ENCODE results near the gene ESPNL. TPM values are rescaled to one million over a fixed set of nuclear protein-coding genes. Genes with fewer than 3 reads are reported as not detected.

ESPNL gene
- total RNA-seq, 1 donor from 2014 or later = not detected

DNA sequence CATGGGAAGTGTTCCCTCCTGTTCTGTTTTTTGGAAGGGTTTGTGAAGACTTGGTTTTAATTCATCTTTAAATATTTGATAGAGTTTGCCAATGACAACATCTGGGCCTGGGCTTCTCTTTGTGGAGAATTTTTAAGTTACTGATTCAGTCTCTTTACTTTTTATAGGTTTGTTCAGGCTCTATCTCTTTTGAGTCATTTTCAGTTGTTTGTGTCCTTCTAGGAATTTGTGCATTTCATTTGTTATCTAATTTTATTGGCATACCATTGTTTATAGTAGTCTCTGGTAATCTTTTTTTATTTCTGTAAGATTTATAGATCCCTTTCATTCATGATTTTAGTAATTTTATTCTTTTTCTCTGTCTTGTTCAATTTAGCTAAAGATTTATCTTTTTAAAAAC lies 24.7 kb upstream of the ESPNL start:
- no peak for DNase-seq (ENCODE audit: low read depth in 2 of 2)

DNA sequence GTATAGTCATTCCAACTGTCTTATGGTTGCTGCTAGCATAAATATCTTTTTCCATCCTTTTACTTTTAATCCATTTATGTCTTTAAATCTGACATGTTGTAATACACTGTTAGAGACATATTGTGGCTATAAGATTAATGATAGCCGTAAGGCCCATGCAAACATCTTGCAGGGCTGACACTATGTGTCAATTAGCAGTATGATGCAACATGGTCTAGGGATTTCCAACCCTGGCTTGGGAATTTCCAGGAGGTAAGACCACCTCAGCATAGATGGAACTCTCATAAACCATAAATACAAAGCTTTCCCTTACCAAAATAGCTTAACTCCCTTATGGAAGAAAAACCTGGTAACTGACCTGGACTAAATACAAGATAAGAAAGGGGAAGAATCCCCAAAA lies 22.8 kb upstream of the ESPNL start:
- DNase-seq (ENCODE audit: low read depth in 2 of 2) = no peak

DNA sequence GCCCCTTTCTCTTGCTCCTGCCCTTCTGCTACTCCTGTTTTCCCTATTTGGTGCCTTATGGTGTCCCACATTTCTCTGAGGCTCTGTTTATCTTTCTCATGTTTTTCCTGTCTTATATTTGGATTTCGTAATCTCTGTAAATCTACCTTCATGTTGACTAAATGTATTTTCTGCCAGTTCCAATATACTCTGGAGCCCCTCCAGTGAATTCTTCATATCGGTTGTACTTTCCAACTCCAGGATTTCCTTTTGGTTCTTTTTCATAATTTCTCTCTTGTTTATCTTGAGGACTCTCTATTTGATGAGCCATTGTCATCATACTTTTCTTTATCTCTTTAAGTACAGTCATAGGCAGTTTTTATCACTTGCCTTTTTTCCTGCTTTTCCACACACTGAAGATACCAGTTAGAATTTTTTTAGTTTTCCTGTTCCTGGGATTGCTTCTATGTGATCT lies 20.2 kb upstream of the ESPNL start:
- DNase-seq (ENCODE audit: low read depth in 2 of 2) = no peak

DNA sequence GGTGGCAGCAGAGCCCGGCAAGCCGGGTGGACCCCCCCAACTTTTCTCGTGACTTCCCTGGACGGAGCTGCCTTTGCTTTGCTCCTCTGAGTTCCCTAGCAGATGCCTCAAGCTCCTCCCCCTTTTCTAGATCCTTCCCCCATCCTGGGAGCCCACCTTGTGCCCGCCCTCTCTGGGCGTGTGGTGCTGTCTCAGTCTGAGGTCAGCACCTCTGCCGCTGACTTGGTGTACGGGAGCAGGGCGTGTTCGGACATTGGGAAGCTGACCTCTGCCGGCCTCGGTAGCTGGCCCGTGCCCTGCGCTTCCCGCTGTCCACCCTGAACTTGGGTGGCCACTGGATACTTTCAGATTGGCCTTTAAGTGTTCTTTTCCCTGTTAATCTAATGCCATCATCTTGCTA lies 19.6 kb upstream of the ESPNL start:
- no peak for DNase-seq (ENCODE audit: low read depth in 2 of 2)

DNA sequence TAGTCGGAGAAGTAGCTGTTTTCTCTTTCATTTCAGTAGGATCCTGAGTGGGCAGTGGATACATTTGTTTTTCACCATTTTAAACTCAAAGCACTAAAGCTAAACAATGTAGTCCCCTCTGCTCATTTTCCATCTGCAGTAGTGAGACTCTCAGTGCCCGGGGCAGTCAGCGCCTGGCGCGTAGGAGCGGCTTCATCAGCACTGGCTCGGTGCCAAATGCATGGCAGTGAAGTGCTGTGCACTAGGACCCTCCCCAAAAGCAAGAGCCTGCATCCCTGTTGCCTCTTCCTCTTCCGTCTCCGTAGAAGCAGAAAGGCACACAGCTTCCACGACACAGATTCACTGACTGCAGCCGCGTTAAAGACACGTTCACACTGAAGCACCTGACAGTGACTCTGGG lies 19.0 kb upstream of the ESPNL start:
- DNase-seq (ENCODE audit: low read depth in 2 of 2) = no peak

DNA sequence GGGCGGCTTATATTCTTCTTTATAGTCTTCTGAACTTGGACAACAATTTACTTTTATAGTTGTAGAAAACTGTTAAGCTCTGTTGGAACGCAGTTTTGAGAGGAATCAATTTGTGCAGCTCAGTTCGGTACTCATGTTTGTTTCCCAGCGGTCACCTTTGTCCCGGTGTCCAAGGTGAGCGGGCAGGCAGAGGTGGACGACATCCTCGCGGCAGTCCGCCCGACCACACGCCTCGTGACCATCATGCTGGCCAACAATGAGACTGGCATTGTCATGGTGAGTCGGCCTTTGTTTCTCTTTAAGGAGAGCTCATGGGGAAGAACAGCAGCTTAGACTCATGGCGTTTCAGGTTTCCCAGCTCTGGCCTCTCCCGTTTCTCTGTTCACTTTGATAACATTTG lies 18.6 kb upstream of the ESPNL start:
- no peak for DNase-seq (ENCODE audit: low read depth in 2 of 2)

DNA sequence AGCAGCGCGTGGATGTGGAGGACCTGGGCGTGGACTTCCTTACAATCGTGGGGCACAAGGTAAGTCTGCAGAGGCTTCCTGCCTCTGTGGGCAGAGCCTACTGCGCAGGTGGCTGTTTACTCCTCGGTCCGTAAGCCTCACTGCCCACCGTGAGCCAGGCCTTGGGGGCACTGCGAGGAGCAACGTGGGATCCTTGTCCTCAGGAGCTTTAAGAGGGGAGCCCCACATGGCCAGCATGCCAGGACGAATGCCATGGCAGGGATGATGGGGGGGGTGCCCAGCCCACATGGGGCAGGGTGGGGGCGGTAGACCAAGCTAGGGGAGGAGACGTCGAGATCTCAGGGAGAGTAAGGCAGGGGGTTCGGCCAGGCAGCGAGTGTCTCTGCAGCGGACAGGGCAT lies 18.0 kb upstream of the ESPNL start:
- no peak for DNase-seq (ENCODE audit: low read depth in 2 of 2)

DNA sequence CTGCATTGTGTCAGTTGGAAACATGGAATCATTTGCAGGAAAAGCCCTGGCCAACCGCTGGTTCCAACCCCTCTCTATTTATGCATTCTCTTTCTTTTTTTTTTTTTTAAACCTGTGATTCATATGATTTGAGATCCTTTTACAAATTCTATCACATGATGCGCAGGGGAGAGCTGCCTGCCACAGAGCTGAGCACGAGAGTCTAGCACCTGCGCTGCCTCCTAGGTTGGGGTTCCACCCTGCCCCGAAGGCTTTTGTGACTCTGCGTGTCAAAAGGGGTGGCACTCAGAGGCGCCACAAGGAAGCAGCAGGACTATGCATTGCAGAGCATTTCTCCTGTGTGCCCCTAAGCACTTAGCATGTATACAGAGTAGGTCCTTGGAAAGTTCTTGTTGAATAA lies 17.3 kb upstream of the ESPNL start:
- no peak for DNase-seq (ENCODE audit: low read depth in 2 of 2)

DNA sequence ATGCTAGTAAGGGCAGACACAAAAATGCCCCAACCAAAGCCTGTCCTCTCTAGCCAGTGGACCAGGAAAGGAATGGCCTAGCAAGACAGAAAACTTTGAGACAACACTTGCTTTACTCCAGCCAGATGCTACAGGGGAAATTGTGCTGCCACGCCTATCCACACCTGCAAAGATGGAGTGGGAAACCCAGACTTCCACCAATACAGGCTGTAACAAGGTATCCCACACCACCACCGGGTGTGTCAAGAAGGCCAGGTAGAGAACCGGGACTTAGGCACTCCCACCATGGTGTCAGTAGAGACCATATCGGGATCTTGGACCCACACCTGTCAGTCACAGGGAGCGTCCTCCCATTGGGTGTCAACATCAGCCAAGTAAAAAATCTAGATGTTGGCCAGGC lies 16.2 kb upstream of the ESPNL start:
- DNase-seq (ENCODE audit: low read depth in 2 of 2) = no peak

DNA sequence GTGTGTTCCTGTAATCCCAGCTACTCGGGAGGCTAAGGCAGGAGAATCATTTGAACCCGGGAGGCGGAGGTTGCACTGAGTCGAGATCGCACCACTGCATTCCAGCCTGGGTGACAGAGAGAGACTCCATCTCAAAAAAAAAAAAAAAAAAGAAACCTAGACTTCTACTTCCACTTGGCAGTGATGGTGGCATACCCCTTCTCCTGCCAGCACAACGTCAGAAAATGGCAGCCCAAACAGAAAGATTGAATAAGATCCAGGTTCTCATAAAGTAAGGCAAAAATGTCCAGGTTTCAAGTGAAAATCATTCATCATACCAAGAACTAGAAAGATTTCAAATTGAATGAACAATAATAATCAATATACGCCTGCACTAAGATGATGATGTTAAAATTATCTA lies 15.4 kb upstream of the ESPNL start:
- no peak for DNase-seq (ENCODE audit: low read depth in 2 of 2)

DNA sequence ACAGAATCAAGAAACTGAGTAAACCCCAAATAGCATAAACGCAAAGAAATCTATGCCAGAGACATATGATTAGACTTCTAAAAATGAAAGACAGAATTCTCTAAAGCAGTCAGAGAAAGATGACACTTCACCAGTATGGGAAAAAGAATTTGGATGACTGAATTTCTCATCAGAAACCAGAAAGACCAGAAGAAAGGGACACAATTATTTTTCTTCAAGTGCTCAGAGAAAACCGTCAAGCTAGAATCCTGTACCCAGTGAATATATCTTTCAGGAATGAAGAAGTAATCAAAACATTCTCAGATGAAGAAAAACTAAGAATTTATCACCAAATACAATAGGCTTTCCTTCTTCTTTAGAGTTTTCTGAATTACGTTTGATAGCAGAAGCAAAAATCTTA lies 14.2 kb upstream of the ESPNL start:
- no peak for DNase-seq (ENCODE audit: low read depth in 2 of 2)

DNA sequence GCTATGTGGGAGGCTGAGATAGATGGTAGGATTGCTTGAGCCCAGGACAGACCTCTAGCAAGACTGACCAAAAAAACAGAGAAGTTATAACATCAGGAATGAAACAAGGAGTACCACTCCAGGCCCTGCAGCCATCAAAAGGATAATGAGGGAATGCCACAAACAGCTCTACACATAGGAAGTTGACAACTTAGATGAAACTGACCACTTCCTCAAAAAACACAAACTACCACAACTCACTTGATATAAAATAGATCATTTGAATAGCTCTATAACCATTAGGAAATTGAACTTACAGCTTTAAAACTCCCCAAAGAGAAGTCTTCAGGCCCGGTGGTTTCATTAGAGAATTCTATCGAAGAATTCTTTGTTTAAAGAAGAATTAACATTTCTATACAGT lies 12.9 kb upstream of the ESPNL start:
- no peak for DNase-seq (ENCODE audit: low read depth in 2 of 2)

DNA sequence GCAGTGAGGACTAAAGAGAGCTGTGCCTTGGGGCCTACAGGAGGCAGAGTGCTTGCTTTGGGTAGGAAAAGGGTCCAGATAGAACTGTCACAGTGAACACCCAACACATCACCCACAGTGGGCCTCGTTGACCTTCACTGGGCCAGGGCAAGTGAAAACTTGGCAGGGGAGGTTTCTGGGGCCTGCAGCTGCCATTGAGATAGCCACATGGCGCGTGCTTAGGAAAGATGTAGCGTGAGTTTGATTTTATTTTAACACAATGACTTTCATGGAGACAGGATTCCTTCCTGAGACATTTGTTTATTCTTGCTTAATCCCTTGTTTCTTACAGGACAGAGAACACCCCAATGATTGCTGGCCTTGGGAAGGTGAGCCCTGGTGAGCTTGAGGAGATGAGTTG lies 9.3 kb upstream of the ESPNL start:
- no peak for DNase-seq (ENCODE audit: low read depth in 2 of 2)

DNA sequence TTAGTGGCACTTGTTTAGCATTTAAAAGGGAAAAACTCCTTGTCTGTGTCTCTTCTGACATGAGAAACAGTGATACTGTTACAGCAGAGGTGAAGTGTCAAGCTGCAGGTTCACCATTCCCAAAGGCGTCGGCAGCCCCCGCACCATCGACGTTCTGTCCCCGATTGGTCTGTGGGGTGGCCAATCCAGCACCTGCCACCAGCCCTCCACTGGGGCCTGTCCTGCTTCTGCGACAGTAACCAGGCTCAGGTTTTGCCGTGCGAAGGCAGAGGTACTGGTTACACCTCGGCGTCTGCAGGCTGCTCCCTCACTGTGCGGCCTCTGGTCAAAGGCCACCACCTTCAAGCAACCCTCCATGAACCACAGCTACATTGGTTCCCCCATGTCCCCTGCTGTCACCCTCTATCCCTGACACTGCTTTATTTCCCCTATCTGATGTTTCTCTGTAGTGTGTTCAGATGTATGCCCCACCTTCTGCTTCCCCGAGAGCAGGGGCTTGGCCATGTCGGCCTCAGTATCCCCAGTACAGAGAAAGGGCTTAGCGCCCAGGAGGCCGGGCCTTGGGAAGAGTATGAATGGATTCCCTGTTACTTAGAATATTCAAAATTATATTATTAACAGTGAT lies 8.6 kb upstream of the ESPNL start:
- no peak for DNase-seq (ENCODE audit: low read depth in 2 of 2)

DNA sequence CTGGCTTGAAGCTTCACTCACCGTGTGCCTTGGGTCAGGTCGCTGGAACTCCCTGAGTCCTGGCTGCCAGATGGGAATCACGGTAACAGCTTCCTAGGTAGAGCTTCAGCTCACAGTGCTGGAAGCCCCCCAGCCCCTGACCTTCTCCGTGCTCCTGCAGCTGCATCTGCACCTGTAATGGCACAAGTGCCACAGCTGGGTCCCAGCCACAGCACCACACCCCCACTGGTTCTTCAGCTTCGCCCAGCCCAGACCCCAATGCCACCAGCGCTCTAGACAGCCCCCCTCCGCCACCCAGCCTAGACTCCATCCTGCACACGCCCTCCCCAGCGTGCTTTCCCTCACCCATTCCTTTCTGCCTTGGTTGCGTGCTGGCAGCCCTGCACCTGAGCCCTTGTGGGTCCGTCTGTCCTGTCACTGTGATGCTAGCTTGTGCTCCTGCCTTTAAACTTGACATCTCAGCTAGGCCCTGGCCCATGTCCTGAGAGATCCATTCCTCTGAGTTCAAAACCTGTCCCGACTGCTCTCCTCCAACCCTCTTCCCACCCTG lies 7.6 kb upstream of the ESPNL start:
- DNase-seq (ENCODE audit: low read depth in 2 of 2) = no peak

DNA sequence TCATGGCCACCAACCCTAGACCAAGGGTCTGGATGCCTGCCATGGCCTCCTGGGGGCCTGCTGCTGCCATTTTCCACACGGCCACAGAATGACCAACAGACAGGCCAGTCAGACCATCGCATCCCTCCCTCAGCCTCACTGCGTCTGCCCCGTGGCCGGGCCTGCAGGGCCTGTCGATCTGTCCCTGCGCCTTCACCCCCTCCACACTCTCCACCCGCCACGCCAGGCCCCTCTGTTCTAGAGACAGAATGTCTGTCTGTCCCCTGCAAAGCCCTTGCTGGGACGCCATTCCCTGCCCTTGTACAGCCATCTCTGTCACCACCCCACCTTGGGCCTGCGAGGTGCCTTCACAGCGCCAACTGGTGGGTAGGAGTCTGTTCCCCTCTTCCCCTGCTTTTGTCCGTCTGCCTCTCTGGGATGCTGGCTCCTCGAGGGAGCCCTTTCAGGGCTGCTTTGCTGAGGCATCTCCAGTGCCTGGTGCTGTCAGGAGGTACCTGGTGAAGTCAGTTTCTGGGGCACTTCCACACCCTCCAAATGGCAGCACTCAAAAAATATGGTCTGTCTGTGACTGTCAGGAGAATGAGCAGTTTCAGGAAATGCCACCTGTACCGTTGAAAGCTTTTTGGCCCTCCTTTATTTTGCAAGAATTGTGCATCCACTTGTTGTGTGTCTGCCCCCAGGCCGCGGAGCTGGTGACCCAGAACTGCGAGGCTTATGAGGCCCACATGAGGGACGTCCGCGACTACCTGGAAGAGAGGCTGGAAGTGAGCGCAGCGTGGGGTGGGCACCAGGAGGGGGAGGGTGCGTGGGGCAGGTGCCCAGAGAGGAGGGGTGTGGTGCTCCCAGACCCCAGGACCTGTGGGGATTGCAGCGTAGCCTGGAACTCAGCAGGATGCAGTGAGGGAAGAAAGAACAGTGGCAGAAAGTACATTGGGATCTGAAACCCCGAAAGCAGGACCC lies 6.7 kb upstream of the ESPNL start:
- DNase-seq (ENCODE audit: low read depth in 2 of 2) = no peak

DNA sequence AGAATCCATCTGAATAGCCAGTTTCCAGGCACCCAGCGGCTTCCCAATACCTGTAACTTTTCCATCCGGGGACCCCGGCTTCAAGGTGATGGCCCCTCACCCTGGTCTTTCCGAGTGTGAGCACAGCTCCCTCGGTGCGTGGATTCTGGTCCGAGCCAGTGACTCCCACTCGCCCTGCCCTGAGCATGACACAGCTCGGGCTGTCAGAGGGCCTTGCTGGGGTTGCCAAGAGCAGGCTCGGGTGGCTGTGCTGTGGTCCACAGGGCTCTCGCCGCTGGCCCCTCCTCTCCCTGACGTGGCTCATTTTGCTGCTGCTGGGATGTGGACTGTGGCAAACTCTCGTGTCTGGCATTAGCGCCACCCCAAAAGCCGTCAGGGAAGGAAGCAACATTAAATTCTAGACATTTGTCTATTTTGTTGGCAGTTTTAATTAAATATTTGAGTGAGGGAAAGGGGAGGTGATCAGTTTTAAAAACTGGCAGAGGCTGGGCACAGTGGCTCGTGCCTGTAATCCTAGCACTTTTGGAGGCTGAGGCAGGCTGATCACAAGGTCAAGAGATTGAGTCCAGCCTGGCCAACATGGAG lies 5.6 kb upstream of the ESPNL start:
- DNase-seq (ENCODE audit: low read depth in 2 of 2) = no peak

DNA sequence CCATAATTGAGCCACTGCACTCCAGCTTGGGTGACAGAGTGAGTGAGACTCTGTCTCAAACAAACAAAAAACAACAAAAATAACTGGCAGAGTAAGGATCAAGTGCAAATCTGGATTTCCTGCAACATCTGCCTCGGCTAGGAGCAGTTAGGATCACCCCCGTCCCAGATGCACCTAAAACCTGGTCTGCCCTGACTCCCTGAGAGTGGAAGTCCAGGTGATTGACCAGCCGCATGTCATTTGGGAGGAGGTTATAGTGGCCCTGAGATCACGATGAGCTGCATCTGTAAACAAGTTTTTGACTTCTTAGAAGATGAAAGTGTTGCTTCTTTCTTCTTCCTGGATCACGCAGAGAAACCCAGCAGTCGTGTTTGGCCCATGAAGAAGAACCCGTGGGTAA lies 5.0 kb upstream of the ESPNL start:
- DNase-seq (ENCODE audit: low read depth in 2 of 2) = no peak

DNA sequence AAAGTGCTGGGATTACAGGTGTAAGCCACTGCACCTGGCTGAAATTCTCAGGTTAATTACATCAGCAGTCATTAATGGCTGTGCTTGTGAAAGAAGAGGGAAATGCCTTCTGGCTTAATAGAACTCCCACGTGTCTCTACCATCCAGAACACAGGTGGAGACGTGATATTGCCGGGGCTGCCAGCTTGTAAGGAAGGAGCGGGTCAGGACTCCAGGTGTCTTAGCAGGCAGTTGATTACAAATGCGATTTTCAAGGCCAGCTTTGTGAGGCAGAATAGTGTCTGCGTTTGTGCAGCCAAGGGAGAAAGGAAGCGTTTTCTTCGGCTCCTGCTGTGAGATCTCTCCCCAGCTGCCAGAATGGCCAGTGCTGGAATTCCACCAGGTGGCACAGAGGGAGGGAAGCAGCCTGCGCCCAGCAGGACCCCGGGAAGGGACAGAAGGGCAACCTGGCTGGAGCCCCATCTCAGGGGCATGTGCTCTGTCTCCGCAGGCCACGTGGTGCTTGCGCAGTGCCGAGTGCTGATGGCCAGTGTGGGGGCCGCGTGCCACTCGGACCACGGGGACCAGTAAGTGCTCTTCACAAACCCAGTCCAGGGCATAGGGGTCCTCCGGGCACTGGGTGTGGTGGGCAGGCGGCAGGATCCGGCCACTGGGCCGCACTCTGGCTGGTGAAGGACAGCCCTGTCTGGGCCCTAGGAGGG lies 3.7 kb upstream of the ESPNL start:
- no peak for DNase-seq (ENCODE audit: low read depth in 2 of 2)

DNA sequence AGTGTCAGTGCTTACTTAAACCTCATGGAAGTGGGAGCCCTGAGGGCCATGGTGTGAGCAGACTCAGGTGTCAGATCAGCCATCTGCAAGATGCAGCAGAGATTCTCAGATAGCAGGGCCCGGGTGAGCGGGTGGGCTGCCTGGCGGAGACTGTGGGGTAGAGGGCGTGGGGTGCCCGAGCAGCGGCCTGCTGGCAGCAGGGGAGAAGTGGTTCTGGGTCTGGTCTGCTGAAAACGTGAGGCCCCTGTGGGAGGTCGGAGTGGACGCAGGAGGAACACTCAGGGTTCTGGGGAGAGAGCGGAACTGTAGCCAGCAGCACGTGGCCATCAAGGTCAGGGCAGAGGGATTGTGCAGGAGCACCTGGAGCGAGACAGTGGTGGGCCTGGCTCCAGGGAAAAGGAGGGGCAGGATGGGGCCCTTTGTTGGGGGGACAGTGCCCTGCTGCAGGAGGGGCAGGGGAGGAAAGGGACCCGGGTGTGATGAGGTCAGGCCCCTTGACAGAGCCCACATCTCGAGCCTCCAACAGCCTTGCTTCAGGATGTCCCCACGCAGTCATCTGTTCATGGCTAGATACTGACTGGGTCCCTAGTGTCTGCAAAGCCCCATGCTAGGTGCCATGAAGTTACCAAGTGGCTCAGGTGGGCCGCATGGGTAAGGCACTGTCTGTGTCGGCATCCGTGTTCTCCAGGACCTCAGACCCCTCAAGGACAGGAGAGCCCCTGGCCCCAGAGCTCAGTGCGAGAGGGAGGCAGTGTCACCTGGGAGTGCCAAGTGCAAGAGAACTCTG lies 2.7 kb upstream of the ESPNL start:
- DNase-seq (ENCODE audit: low read depth in 2 of 2) = no peak

Data from dermis microvascular lymphatic vessel endothelial cell (primary cell).